ENCODE data around the gene TMBIM1. TPM values are rescaled to one million over a fixed set of nuclear protein-coding genes. Genes with fewer than 3 reads are reported as not detected.
A peak's percentile ranks its signal among the peaks of the same experiment; 100 is the strongest.

Gene TMBIM1
- total RNA-seq, 1 donor from 2014 or later = 300 TPM

- no peaks in the 10 kb centered on the region for H3K4me1 ChIP-seq
- TF ChIP-seq, protein P1, sequence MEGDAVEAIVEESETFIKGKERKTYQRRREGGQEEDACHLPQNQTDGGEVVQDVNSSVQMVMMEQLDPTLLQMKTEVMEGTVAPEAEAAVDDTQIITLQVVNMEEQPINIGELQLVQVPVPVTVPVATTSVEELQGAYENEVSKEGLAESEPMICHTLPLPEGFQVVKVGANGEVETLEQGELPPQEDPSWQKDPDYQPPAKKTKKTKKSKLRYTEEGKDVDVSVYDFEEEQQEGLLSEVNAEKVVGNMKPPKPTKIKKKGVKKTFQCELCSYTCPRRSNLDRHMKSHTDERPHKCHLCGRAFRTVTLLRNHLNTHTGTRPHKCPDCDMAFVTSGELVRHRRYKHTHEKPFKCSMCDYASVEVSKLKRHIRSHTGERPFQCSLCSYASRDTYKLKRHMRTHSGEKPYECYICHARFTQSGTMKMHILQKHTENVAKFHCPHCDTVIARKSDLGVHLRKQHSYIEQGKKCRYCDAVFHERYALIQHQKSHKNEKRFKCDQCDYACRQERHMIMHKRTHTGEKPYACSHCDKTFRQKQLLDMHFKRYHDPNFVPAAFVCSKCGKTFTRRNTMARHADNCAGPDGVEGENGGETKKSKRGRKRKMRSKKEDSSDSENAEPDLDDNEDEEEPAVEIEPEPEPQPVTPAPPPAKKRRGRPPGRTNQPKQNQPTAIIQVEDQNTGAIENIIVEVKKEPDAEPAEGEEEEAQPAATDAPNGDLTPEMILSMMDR (IDR thresholded peaks at IDR 0.05) = no peak
- intact Hi-C loops (cut with DNase I) = no loop called here
- DNase-seq (no peak), ATAC-seq (no peak)
- H3K9me3 ChIP-seq = no peaks in the 10 kb centered on the region
- no peak overlapping the region for H3K4me3 ChIP-seq
- H3K36me3 ChIP-seq = no peaks in the 10 kb centered on the region
- no peaks in the 10 kb centered on the region for H3K27me3 ChIP-seq (ENCODE audit: low read depth)
- no peak overlapping the region for H3K27ac ChIP-seq
Observed at GRCh38 chr2:218307415-218308090, 15.2 kb upstream of the TMBIM1 start.

DNA sequence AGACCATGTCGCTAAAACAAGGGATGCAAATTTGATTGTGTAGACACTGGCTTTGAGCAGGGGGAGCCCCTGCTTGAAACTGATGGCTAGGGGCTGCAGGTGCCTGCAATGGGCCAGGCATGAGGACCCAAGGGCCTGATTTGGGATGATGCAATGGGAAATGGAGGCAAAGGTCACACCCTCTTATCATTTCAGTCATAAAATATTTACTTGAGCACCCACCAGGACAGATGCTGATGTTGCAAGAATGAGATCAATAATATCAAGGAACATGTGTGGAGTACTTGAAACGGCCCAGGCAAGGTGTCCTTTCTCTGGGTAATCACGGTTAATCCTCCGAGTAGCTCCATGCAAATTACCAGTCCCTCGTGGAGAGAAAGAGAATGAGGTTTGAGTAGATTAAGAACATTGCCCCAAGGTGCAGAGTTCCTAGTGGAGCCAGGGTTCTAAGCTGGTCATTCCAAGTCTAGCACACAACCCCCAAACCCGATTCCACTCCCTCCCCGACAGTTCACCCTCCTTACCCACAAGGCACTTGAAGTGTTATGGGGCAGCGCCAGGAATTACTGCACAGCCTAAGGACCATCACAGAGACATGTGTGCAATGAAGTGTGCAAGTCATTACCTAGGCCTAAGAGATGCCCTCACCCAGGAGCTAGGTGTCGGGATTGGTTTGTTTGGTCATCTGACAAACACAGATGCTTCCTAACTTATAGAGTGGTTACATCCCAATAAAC lies 14.0 kb upstream of the TMBIM1 start:
- H3K27me3 ChIP-seq (ENCODE audit: low read depth) = no peaks in the 10 kb centered on the region
- no peak for DNase-seq
- no peak overlapping the region for H3K4me3 ChIP-seq
- no peak overlapping the region for H3K27ac ChIP-seq
- no peaks in the 10 kb centered on the region for H3K9me3 ChIP-seq
- no peak for ATAC-seq
- intact Hi-C loops (cut with DNase I) = no loop called here
- no peaks in the 10 kb centered on the region for H3K4me1 ChIP-seq
- H3K36me3 ChIP-seq = no peaks in the 10 kb centered on the region
- TF ChIP-seq, protein P1 (IDR thresholded peaks at IDR 0.05) = no peak

- Histone ChIP-seq H3K27me3 (ENCODE audit: low read depth) (no peaks in the 10 kb centered on the region), H3K9me3 (no peaks in the 10 kb centered on the region), H3K4me1 (no peaks in the 10 kb centered on the region), H3K27ac (no peak overlapping the region), H3K36me3 (no peaks in the 10 kb centered on the region), H3K4me3 (no peak overlapping the region)
- DNase-seq (no peak), ATAC-seq (no peak)
- intact Hi-C loops (cut with DNase I) = no loop called here
- TF ChIP-seq, protein P1 (IDR thresholded peaks at IDR 0.05) = no peak
Observed at GRCh38 chr2:218305383-218305782, 13.1 kb upstream of the TMBIM1 start.

GRCh38 chr2:218301176-218301819 lies 9.0 kb upstream of the TMBIM1 start:
- ATAC-seq (peak; percentile 85 to 93), DNase-seq (peak; percentile 81)
- Histone ChIP-seq H3K4me1 (peaks cover 12% of the 10 kb centered on the region), H3K9me3 (no peaks in the 10 kb centered on the region), H3K27me3 (ENCODE audit: low read depth) (no peaks in the 10 kb centered on the region), H3K36me3 (no peaks in the 10 kb centered on the region), H3K4me3 (no peak overlapping the region), H3K27ac (no peak overlapping the region)
- intact Hi-C loops (cut with DNase I) = no loop called here
- TF ChIP-seq, protein P1 (IDR thresholded peaks at IDR 0.05) = peak; percentile 98

- Histone ChIP-seq H3K27ac (no peak overlapping the region), H3K9me3 (no peaks in the 10 kb centered on the region), H3K36me3 (no peaks in the 10 kb centered on the region), H3K4me3 (no peak overlapping the region), H3K4me1 (peaks cover 23% of the 10 kb centered on the region), H3K27me3 (ENCODE audit: low read depth) (no peaks in the 10 kb centered on the region)
- DNase-seq (no peak), ATAC-seq (no peak)
- TF ChIP-seq, protein P1 (IDR thresholded peaks at IDR 0.05) = no peak
- intact Hi-C loops (cut with DNase I) = no loop called here
Observed at GRCh38 chr2:218300141-218300540, 7.8 kb upstream of the TMBIM1 start.

Measured in lower lobe of right lung (tissue), 2 donors.